GM15510 (cell line): ENCODE data around the gene DIS3L2.

ENCODE experiments used
- POLR2A ChIP-seq: IDR thresholded peaks from 3 replicates; pipeline ENCODE4 v1.6.1; 2011; ENCODE audit warnings: borderline replicate concordance; ENCODE audit not compliant: insufficient read length; ENCODE audit errors: extremely low read depth

Gene DIS3L2

GRCh38 chr2:232315049-232315922, 353.8 kb downstream of the DIS3L2 start:
- no peak for TF ChIP-seq POLR2A

- TF ChIP-seq POLR2A = no peak
Observed at GRCh38 chr2:232315923-232316299, 354.4 kb downstream of the DIS3L2 start.

- TF ChIP-seq POLR2A = no peak
Observed at GRCh38 chr2:232316461-232317330, 355.2 kb downstream of the DIS3L2 start.

GRCh38 chr2:232318169-232318855, 356.8 kb downstream of the DIS3L2 start:
- TF ChIP-seq POLR2A = no peak

GRCh38 chr2:232319067-232319802, 357.7 kb downstream of the DIS3L2 start:
- no peak for TF ChIP-seq POLR2A

GRCh38 chr2:232319803-232320442, 358.4 kb downstream of the DIS3L2 start:
- no peak for TF ChIP-seq POLR2A

- no peak for TF ChIP-seq POLR2A
Observed at GRCh38 chr2:232320443-232320803, 358.9 kb downstream of the DIS3L2 start.

GRCh38 chr2:232321156-232321816, 359.8 kb downstream of the DIS3L2 start:
- TF ChIP-seq POLR2A = no peak

- no peak for TF ChIP-seq POLR2A
Observed at GRCh38 chr2:232321817-232322559, 360.5 kb downstream of the DIS3L2 start.

- no peak for TF ChIP-seq POLR2A
Observed at GRCh38 chr2:232322560-232323327, 361.2 kb downstream of the DIS3L2 start.

- no peak for TF ChIP-seq POLR2A
Observed at GRCh38 chr2:232323328-232323650, 361.8 kb downstream of the DIS3L2 start.

- no peak for TF ChIP-seq POLR2A
Observed at GRCh38 chr2:232324778-232325177, 363.3 kb downstream of the DIS3L2 start.
